Fibroblast of skin of left quadriceps (primary cell): ENCODE measurements around the gene ATP5PF.
"Not testable (repeated sequence)": the region's sequence is repeated elsewhere in the genome, so short reads cannot be mapped to it uniquely, and the experiment has no call there.

Experiments used
- DNase-seq, 2 experiments: peaks; one replicate each; pipeline ENCODE4 v3.0.0-alpha.2; 2013; ENCODE audit warnings: low read depth in 2 of 2

The ATP5PF gene

GRCh38 chr21:25722631-25723030 is 12.1 kb downstream of the ATP5PF start:
- DNase-seq: no peak

- no peak for DNase-seq
Observed at GRCh38 chr21:25721987-25722386, 12.7 kb downstream of the ATP5PF start.

- no peak for DNase-seq
Observed at GRCh38 chr21:25717491-25718147, 17.1 kb downstream of the ATP5PF start.

- DNase-seq: not testable (repeated sequence)
Observed at GRCh38 chr21:25714066-25714465, 20.6 kb downstream of the ATP5PF start.

- no peak for DNase-seq
Observed at GRCh38 chr21:25710550-25710949, 24.2 kb downstream of the ATP5PF start.

- no peak for DNase-seq
Observed at GRCh38 chr21:25709684-25710265, 24.9 kb downstream of the ATP5PF start.

GRCh38 chr21:25708467-25709065 is 26.1 kb downstream of the ATP5PF start:
- DNase-seq: peak; percentile 32

GRCh38 chr21:25701529-25701928 is 33.2 kb downstream of the ATP5PF start:
- no peak for DNase-seq

GRCh38 chr21:25700741-25701140 is 34.0 kb downstream of the ATP5PF start:
- DNase-seq: no peak

GRCh38 chr21:25695461-25695860 is 39.2 kb downstream of the ATP5PF start:
- DNase-seq: not testable (repeated sequence)

- no peak for DNase-seq
Observed at GRCh38 chr21:25691976-25692375, 42.7 kb downstream of the ATP5PF start.

GRCh38 chr21:25689226-25689625 is 45.5 kb downstream of the ATP5PF start:
- DNase-seq: no peak

- DNase-seq: no peak
Observed at GRCh38 chr21:25688275-25689155, 46.2 kb downstream of the ATP5PF start.

- DNase-seq: no peak
Observed at GRCh38 chr21:25687787-25688186, 46.9 kb downstream of the ATP5PF start.

GRCh38 chr21:25682382-25682781 is 52.3 kb downstream of the ATP5PF start:
- DNase-seq: no peak

- no peak for DNase-seq
Observed at GRCh38 chr21:25676451-25676850, 58.3 kb downstream of the ATP5PF start.
